Measurements from ENCODE around the gene STAG3. TPM values are rescaled to one million over a fixed set of nuclear protein-coding genes. Genes with fewer than 3 reads are reported as not detected.

The STAG3 gene
- total and polyA plus RNA-seq, 2 of the 4 experiments (the other 2 are of a cell fraction) = 0.36 to 0.65 TPM

DNA sequence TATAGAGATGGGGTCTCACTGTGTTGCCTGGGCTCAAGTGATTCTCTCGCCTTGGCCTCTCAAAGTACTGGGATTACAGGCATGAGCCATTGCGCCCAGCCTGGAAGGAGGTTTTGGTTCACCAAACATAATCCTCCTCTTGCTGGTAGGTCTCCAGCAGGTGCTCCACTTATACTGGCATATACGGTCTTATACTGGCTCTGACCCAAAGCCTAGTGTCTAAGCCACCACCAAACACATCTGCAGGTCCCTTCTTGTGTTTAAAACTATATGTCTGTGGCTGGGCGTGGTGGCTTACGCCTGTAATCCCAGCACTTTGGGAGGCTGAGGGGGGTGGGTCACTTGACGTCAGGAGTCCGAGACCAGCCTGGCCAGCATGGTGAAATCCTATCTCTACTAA lies 45.6 kb upstream of the STAG3 start:
- no peak overlapping the region for H2BK15ac ChIP-seq (ENCODE audit: low read depth, low read length)
- WGBS, 2 experiments (ENCODE audit: extremely low coverage in 2 of 2, insufficient read length in 1 of 2) = no CpG with 5 or more reads among the region's 7 CpGs
- peaks cover 7 to 17% of the 10 kb centered on the region in 2 experiments; a peak in 3 of 4 replicates for H3K79me1 ChIP-seq (ENCODE audit: low read depth in 1 of 2, low read length in 2 of 2)
- ATAC-seq (ENCODE audit: low read depth) = no peak
- H2BK5ac ChIP-seq (ENCODE audit: low read depth, low read length, poor library complexity, severe bottlenecking) = no peak overlapping the region
- no peak overlapping the region for H3K27ac ChIP-seq (ENCODE audit: insufficient read depth, low read length)
- peaks cover 2% of the 10 kb centered on the region; the same call in 1 of the 2 replicates for H3K27me3 ChIP-seq (ENCODE audit: control insufficient read depth, insufficient read depth, low read length)
- no peak overlapping the region for H3K23ac ChIP-seq (ENCODE audit: low read depth, low read length)
- dilution Hi-C loops (cut with HindIII; ENCODE audit: low sequenced_read_pairs, unreplicated experiment) (no loop called here), in situ Hi-C loops (cut with MboI; ENCODE audit: low sequenced_read_pairs) (loop anchor here (10.0 kb wide), 1 partner anchor 213 kb away; no protein-coding TSS in a partner anchor), intact Hi-C loops (cut with micrococcal nuclease) (loop anchor here (1.0 to 5.0 kb wide), 4 partner anchors 79 to 275 kb away; no protein-coding TSS in a partner anchor)
- H3K4me2 ChIP-seq (ENCODE audit: low read depth, low read length) = no peak overlapping the region
- H3K9me3 ChIP-seq (ENCODE audit: control insufficient read depth, insufficient read depth, low read length) = no peaks in the 10 kb centered on the region
- no peak overlapping the region for H3K18ac ChIP-seq (ENCODE audit: low read depth, low read length)
- no peak overlapping the region for H4K5ac ChIP-seq (ENCODE audit: low read depth, low read length)
- peaks cover 2% of the 10 kb centered on the region; the same call in 1 of the 2 replicates for H3K4me1 ChIP-seq (ENCODE audit: control insufficient read depth, insufficient read depth, low read length)
- H3K14ac ChIP-seq (replicated peaks; ENCODE audit: low read depth, low read length) = no peak overlapping the region
- POLR2A ChIA-PET (ENCODE audit: unreplicated experiment) = no interaction called here
- CTCF ChIA-PET = interaction anchor here (0.9 to 1.1 kb wide), 2 partner anchors 10 to 14 kb away, joined by 3 read pairs; no protein-coding TSS in a partner anchor
- DNase-seq = no peak
- no peaks in the 10 kb centered on the region for H4K20me1 ChIP-seq (ENCODE audit: insufficient read depth, low read length)
- no peak overlapping the region for H2AK5ac ChIP-seq (ENCODE audit: low read depth, low read length)
- no peak overlapping the region for H3K9ac ChIP-seq (ENCODE audit: low read depth, low read length)
- no peak overlapping the region for H3K56ac ChIP-seq (ENCODE audit: extremely low read depth, insufficient read depth, low read length)
- H4K91ac ChIP-seq (ENCODE audit: insufficient read depth, low read depth, low read length) = no peak overlapping the region
- no peaks in the 10 kb centered on the region for H3K36me3 ChIP-seq (ENCODE audit: control insufficient read depth, insufficient read depth, low read length)
- no peak overlapping the region for H2BK120ac ChIP-seq (ENCODE audit: low read depth, low read length)
- H4K8ac ChIP-seq (ENCODE audit: low read depth in 2 of 2, low read length in 2 of 2) = no peak overlapping the region
- BruUV-seq (replicated peaks) = no TSS peak
- TF ChIP-seq, protein P1, sequence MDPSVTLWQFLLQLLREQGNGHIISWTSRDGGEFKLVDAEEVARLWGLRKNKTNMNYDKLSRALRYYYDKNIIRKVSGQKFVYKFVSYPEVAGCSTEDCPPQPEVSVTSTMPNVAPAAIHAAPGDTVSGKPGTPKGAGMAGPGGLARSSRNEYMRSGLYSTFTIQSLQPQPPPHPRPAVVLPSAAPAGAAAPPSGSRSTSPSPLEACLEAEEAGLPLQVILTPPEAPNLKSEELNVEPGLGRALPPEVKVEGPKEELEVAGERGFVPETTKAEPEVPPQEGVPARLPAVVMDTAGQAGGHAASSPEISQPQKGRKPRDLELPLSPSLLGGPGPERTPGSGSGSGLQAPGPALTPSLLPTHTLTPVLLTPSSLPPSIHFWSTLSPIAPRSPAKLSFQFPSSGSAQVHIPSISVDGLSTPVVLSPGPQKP (IDR thresholded peaks at IDR 0.05; ENCODE audit: borderline replicate concordance, low read depth, low read length) = no peak
- TF ChIP-seq NFE2L2 (IDR thresholded peaks at IDR 0.05; ENCODE audit: low read depth, low read length) = no peak
- TF ChIP-seq CHD1 (IDR thresholded peaks at IDR 0.05; ENCODE audit: low read depth, low read length) = no peak
- TF ChIP-seq MAFK (IDR thresholded peaks at IDR 0.05; ENCODE audit: low read depth, low read length) = no peak
- no peak for TF ChIP-seq BHLHE40 (IDR thresholded peaks at IDR 0.05; ENCODE audit: low read depth, low read length)
- no peak for TF ChIP-seq FOS (IDR thresholded peaks at IDR 0.05; ENCODE audit: low read depth, low read length)
- no peak for TF ChIP-seq SMC3 (IDR thresholded peaks at IDR 0.05; ENCODE audit: low read depth, low read length)
- TF ChIP-seq CEBPB (IDR thresholded peaks at IDR 0.05; ENCODE audit: low read depth, low read length) = no peak
- TF ChIP-seq CTCF (conservative IDR thresholded peaks at IDR 0.05; ENCODE audit: low read depth, low read length) = no peak
- TF ChIP-seq MAZ (IDR thresholded peaks at IDR 0.05; ENCODE audit: borderline replicate concordance, low read depth, low read length) = no peak
- no peak for TF ChIP-seq USF2 (IDR thresholded peaks at IDR 0.05; ENCODE audit: low read depth, low read length)
- TF ChIP-seq MXI1 (IDR thresholded peaks at IDR 0.05; ENCODE audit: borderline replicate concordance, low read depth, low read length) = no peak
- TF ChIP-seq RCOR1 (IDR thresholded peaks at IDR 0.05; ENCODE audit: insufficient replicate concordance, low read length) = no peak
- no peak for TF ChIP-seq POLR2A (IDR thresholded peaks at IDR 0.05; ENCODE audit: low read depth, low read length)
- TF ChIP-seq RFX5 (IDR thresholded peaks at IDR 0.05; ENCODE audit: low read depth, low read length) = no peak
- no peak for TF ChIP-seq RAD21 (IDR thresholded peaks at IDR 0.05; ENCODE audit: low read length)
- no peak overlapping the region for H2AK9ac ChIP-seq (replicated peaks; ENCODE audit: low read depth, low read length, poor library complexity)
- no peak overlapping the region for H3K4me3 ChIP-seq (ENCODE audit: insufficient read depth, low read depth, low read length)
- H3K4ac ChIP-seq (ENCODE audit: low read depth, low read length) = no peak overlapping the region
- no peaks in the 10 kb centered on the region for H3K9me1 ChIP-seq (ENCODE audit: insufficient read depth, low read length)
- H2AFZ ChIP-seq (replicated peaks; ENCODE audit: low read length, poor library complexity) = no peak overlapping the region
- H2BK20ac ChIP-seq (ENCODE audit: low read depth, low read length) = no peak overlapping the region

Data from IMR-90 (cell line).